K562 (cell line): ENCODE data around the gene RACK1. TPM values are rescaled to one million over a fixed set of nuclear protein-coding genes. Genes with fewer than 3 reads are reported as not detected.

Source experiments
- BCOR ChIP-seq: fragments of 450-650 bp; IDR thresholded peaks from 2 replicates; pipeline ENCODE4 v1.6.1; 2016
- DLX4 ChIP-seq: fragments of 250-450 bp; sonication (Bioruptor Pico); IDR thresholded peaks from 2 replicates; pipeline ENCODE4 v1.6.1; 2021; ENCODE audit warnings: mild to moderate bottlenecking
- FOXJ2 ChIP-seq: fragments of 200-800 bp; sonication (Bioruptor generic); IDR thresholded peaks from 2 replicates; pipeline ENCODE4 v1.6.1; 2016; ENCODE audit warnings: missing genetic modification characterization, missing compliant biosample characterization
- KAT2B ChIP-seq: IDR thresholded peaks from one replicate; pipeline ENCODE4 v1.6.1; 2012; ENCODE audit warnings: low read depth, mild to moderate bottlenecking, control low read depth, inconsistent platforms, low read length, moderate library complexity
- KLF13 ChIP-seq: fragments of 450-650 bp; IDR thresholded peaks from 2 replicates; pipeline ENCODE4 v1.6.1; 2016; ENCODE audit warnings: missing genetic modification characterization, low read depth, mild to moderate bottlenecking, missing compliant biosample characterization, moderate library complexity, borderline replicate concordance
- MBD2 ChIP-seq: sonication (generic); IDR thresholded peaks from 2 replicates; pipeline ENCODE4 v1.6.1; 2016; ENCODE audit warnings: low read depth, borderline replicate concordance
- MNT ChIP-seq, 2 experiments: fragments of 450-650 bp; conservative IDR thresholded peaks; 2 replicates each; pipeline ENCODE4 v1.6.1; 2017; ENCODE audit warnings: mild to moderate bottlenecking in 2 of 2, moderate library complexity in 2 of 2
- PCBP1 ChIP-seq: fragments of 200-400 bp; formaldehyde crosslinking; IDR thresholded peaks from 2 replicates; pipeline ENCODE4 v1.6.1; 2018; ENCODE audit warnings: mild to moderate bottlenecking, low read depth, low read length; ENCODE audit not compliant: poor library complexity, severe bottlenecking
- POLR2H ChIP-seq: IDR thresholded peaks from 2 replicates; pipeline ENCODE4 v1.6.1; 2016; ENCODE audit warnings: missing genetic modification characterization, low read depth, mild to moderate bottlenecking, control low read depth, missing compliant biosample characterization, moderate library complexity
- RB1 ChIP-seq: fragments of 450-650 bp; IDR thresholded peaks from 2 replicates; pipeline ENCODE4 v1.6.1; 2017; ENCODE audit warnings: low read depth, mild to moderate bottlenecking
- RBM15 ChIP-seq: fragments of 200-400 bp; formaldehyde crosslinking; IDR thresholded peaks from 2 replicates; pipeline ENCODE4 v1.6.1; 2018; ENCODE audit warnings: mild to moderate bottlenecking, low read length, moderate library complexity; ENCODE audit not compliant: insufficient read depth
- TBP ChIP-seq: optimal IDR thresholded peaks from 2 replicates; pipeline ENCODE3; 2011; ENCODE audit warnings: low read depth, low read length, improper control_type of control experiment
- THRA ChIP-seq: fragments of 450-650 bp; IDR thresholded peaks from 2 replicates; pipeline ENCODE4 v1.6.1; 2017; ENCODE audit warnings: mild to moderate bottlenecking, moderate library complexity
- THRAP3 ChIP-seq: fragments of 450-650 bp; IDR thresholded peaks from 2 replicates; pipeline ENCODE4 v1.6.1; 2016; ENCODE audit warnings: mild to moderate bottlenecking, inconsistent platforms, borderline replicate concordance
- XRCC5 ChIP-seq: fragments of 200-400 bp; formaldehyde crosslinking; IDR thresholded peaks from 2 replicates; pipeline ENCODE4 v1.6.1; 2017; ENCODE audit warnings: low read depth, mild to moderate bottlenecking, low read length
- ZFPM2 ChIP-seq: fragments of 250-450 bp; sonication (Bioruptor Pico); IDR thresholded peaks from 2 replicates; pipeline ENCODE4 v1.5.1; 2022; ENCODE audit warnings: mild to moderate bottlenecking
- ZNF583 ChIP-seq: fragments of 250-450 bp; sonication (Bioruptor Pico); IDR thresholded peaks from 2 replicates; pipeline ENCODE4 v1.4.0; 2020
- polyA plus RNA-seq, 8 experiments: library from polyadenylated mRNA; depleted of rRNA in 4 of 8; stranded (reverse) in 5 of 8; unstranded in 3 of 8; fragments of >200 nt; fragmentation: Nextera tagmentation in 2 of 8; fragmentation: Illumina TruSeq in 1 of 8; extraction: Ambion mirVana in 2 of 8; extraction: Trizol in 1 of 8; gene quantifications; 2 replicates each; pipeline versions ENCODE4 v1.2.1 to v1.2.3, GENCODE V29; 2011 to 2014; ENCODE audit warnings: inconsistent platforms in 1 of 8, missing spikeins in 1 of 8
- total RNA-seq, 7 experiments: library from RNA; depleted of rRNA in 6 of 7; stranded (reverse); fragments of >200 nt in 6 of 7; fragmentation: Illumina TruSeq in 2 of 7; extraction: Trizol in 2 of 7; gene quantifications; 2 replicates each; pipeline versions ENCODE4 v1.2.1 to v1.2.3, GENCODE V29; 2011 to 2021; ENCODE audit warnings: low replicate concordance in 1 of 7
- TF ChIP-seq, protein P1 (sequence below), 3 experiments: fragments of 200-800 bp in 1 of 3; fragments of 250-450 bp in 1 of 3; fragments of 450-650 bp in 1 of 3; sonication (Bioruptor Pico) in 1 of 3; sonication (Bioruptor generic) in 1 of 3; formaldehyde crosslinking in 1 of 3; IDR thresholded peaks; 2 replicates each; pipeline versions ENCODE4 v1.6.1 to v1.8.0; 2016 to 2022; ENCODE audit warnings: mild to moderate bottlenecking in 2 of 3, missing genetic modification characterization in 2 of 3, missing compliant biosample characterization in 1 of 3, moderate library complexity in 1 of 3

The RACK1 gene
- total and polyA plus RNA-seq, 9 of the 15 experiments (the other 6 are each of a cell fraction or from before 2014, with no cell fraction given): 2,303 to 5,311 (median 3,833) TPM

- TF ChIP-seq PCBP1 (peak; percentile 91), DLX4 (no peak), RB1 (peak; percentile 34; the same call in 1 of the 2 replicates), XRCC5 (no peak), BCOR (no peak), ZFPM2 (CRISPR knock-in tag) (no peak), MNT (conservative IDR thresholded peaks at IDR 0.05) (peak; percentile 62 to 67; a peak in 2 of 4 replicates), FOXJ2 (tag) (no peak), KAT2B (no peak), ZNF583 (CRISPR knock-in tag) (no peak), RBM15 (no peak), TBP (peak; percentile 77), THRA (no peak), THRAP3 (no peak), KLF13 (tag) (no peak), MBD2 (peak; percentile 34; the same call in 1 of the 2 replicates), POLR2H (tag) (peak; percentile 69)
- TF ChIP-seq, protein P1, sequence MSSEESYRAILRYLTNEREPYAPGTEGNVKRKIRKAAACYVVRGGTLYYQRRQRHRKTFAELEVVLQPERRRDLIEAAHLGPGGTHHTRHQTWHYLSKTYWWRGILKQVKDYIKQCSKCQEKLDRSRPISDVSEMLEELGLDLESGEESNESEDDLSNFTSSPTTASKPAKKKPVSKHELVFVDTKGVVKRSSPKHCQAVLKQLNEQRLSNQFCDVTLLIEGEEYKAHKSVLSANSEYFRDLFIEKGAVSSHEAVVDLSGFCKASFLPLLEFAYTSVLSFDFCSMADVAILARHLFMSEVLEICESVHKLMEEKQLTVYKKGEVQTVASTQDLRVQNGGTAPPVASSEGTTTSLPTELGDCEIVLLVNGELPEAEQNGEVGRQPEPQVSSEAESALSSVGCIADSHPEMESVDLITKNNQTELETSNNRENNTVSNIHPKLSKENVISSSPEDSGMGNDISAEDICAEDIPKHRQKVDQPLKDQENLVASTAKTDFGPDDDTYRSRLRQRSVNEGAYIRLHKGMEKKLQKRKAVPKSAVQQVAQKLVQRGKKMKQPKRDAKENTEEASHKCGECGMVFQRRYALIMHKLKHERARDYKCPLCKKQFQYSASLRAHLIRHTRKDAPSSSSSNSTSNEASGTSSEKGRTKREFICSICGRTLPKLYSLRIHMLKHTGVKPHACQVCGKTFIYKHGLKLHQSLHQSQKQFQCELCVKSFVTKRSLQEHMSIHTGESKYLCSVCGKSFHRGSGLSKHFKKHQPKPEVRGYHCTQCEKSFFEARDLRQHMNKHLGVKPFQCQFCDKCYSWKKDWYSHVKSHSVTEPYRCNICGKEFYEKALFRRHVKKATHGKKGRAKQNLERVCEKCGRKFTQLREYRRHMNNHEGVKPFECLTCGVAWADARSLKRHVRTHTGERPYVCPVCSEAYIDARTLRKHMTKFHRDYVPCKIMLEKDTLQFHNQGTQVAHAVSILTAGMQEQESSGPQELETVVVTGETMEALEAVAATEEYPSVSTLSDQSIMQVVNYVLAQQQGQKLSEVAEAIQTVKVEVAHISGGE (CRISPR knock-in tag; IDR thresholded peaks at IDR 0.05): peak in 2 of 3 experiments; percentile 43 to 87; a peak in 2 of 6 replicates
Observed at GRCh38 chr5:181261320-181262049, 17.8 kb upstream of the RACK1 start (continued).
